ENCODE measurements around the gene RBM4. TPM values are rescaled to one million over a fixed set of nuclear protein-coding genes. Genes with fewer than 3 reads are reported as not detected.

RBM4 gene
- total and polyA plus RNA-seq, 12 donors, result 70.0 to 243 (median 138) TPM

- Histone ChIP-seq H3K9me3 (replicated peaks in 1 of 3) (no peaks in the 10 kb centered on the region), H3K27me3 (no peaks in the 10 kb centered on the region), H3K36me3 (replicated peaks in 1 of 2) (no peaks in the 10 kb centered on the region), H3K4me1 (replicated peaks in 1 of 2) (peaks cover 12 to 47% of the 10 kb centered on the region in 2 donors), H3K4me3 (peak overlapping the region; percentile 57 to 98 (median 82)), H3K27ac (peak overlapping the region; percentile 94 to 98 (median 97))
- intact Hi-C loops (cut with DNase I), result no loop called here
- TF ChIP-seq CTCF (IDR thresholded peaks at IDR 0.05), result no peak
- TF ChIP-seq POLR2A (IDR thresholded peaks at IDR 0.05), result no peak
- WGBS, 4 donors, result 0 to 1% (median 0%) methylated on average over 13 to 38 of the region's 38 CpGs
- peak in 6 of 7 donors; percentile 76 to 88 (median 82) for DNase-seq
Measured at GRCh38 chr11:66617155-66617834, 21.2 kb upstream of the RBM4 start.

- Histone ChIP-seq H3K4me1 (replicated peaks in 1 of 2) (peaks cover 12 to 63% of the 10 kb centered on the region in 2 donors), H3K27me3 (no peaks in the 10 kb centered on the region), H3K27ac (peak overlapping the region in 4 of 5 donors; percentile 17 to 97 (median 58)), H3K36me3 (replicated peaks in 1 of 2) (peaks cover 0 to 8% of the 10 kb centered on the region in 2 donors), H3K9me3 (replicated peaks in 1 of 3) (no peaks in the 10 kb centered on the region), H3K4me3 (peak overlapping the region in 1 of 4 donors; percentile 77)
- intact Hi-C loops (cut with DNase I), result no loop called here
- DNase-seq, result no peak
- WGBS, 4 donors, result 41 to 45% (median 43%) methylated on average over 4 of the region's 4 CpGs
- TF ChIP-seq CTCF (IDR thresholded peaks at IDR 0.05) (no peak), POLR2A (IDR thresholded peaks at IDR 0.05) (peak in 1 of 2 donors; percentile 27)
Measured at GRCh38 chr11:66619080-66619554, 19.4 kb upstream of the RBM4 start.

- no peak for TF ChIP-seq CTCF (IDR thresholded peaks at IDR 0.05)
- 87 to 91% (median 87%) methylated on average over 10 to 16 of the region's 16 CpGs for WGBS, 4 donors
- Histone ChIP-seq H3K36me3 (replicated peaks in 1 of 2) (peaks cover 0 to 62% of the 10 kb centered on the region in 2 donors), H3K27me3 (no peaks in the 10 kb centered on the region), H3K27ac (no peak overlapping the region), H3K9me3 (replicated peaks in 1 of 3) (no peaks in the 10 kb centered on the region), H3K4me3 (no peak overlapping the region), H3K4me1 (replicated peaks in 1 of 2) (peaks cover 0 to 60% of the 10 kb centered on the region in 2 donors)
- no peak for DNase-seq
- intact Hi-C loops (cut with DNase I), result no loop called here
Measured at GRCh38 chr11:66624450-66624849, 14.1 kb upstream of the RBM4 start.

- peaks cover 0 to 69% of the 10 kb centered on the region in 2 donors for H3K36me3 ChIP-seq (replicated peaks in 1 of 2)
- H3K4me3 ChIP-seq, result no peak overlapping the region
- DNase-seq, result no peak
- H3K27me3 ChIP-seq, result no peaks in the 10 kb centered on the region
- H3K27ac ChIP-seq, result no peak overlapping the region
- peaks cover 0 to 53% of the 10 kb centered on the region in 2 donors for H3K4me1 ChIP-seq (replicated peaks in 1 of 2)
- H3K9me3 ChIP-seq (replicated peaks in 1 of 3), result no peaks in the 10 kb centered on the region
- 89 to 94% (median 91%) methylated on average over 9 to 26 of the region's 26 CpGs for WGBS, 4 donors
- intact Hi-C loops (cut with DNase I), result no loop called here
- no peak for TF ChIP-seq POLR2A (IDR thresholded peaks at IDR 0.05)
- no peak for TF ChIP-seq CTCF (IDR thresholded peaks at IDR 0.05)
Measured at GRCh38 chr11:66625041-66625751, 13.3 kb upstream of the RBM4 start.

All from adrenal gland (tissue), 12 donors.